ENCODE results near the gene SYNM.

The SYNM gene

DNA sequence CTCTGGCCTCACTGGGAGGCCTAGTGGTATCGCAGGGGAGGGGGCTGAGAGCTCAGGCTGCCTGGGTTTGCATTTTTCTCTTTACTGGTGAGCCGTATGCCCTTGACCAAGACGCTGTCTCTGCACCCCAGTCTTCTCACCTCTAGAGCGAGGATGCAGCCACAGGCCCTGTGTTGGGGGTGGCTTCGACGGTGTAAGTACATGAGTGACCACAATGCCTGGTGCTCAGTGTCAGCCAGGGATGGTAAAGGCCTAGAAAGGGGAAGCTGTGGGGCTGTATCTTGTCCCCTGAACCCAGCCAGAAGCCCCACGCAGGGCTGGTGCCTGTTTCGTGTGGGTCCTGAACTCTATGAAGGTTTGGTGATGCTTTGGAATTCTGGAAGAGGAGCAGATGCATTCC lies 19.8 kb downstream of the SYNM start:
- Histone ChIP-seq H3K27ac (ENCODE audit: low read depth, low read length, severe bottlenecking) (peak overlapping the region; percentile 97), H3K36me3 (ENCODE audit: control insufficient read depth, insufficient read depth, low read length) (peaks cover 46% of the 10 kb centered on the region), H3K4me1 (ENCODE audit: control insufficient read depth, insufficient read depth, low read length, poor library complexity, severe bottlenecking) (peaks cover 63% of the 10 kb centered on the region), H3K9me3 (ENCODE audit: control insufficient read depth, low read length) (no peaks in the 10 kb centered on the region), H3K4me3 (ENCODE audit: extremely low read depth, insufficient read depth, low read length, poor library complexity, severe bottlenecking) (no peak overlapping the region)
- WGBS, 2 experiments (ENCODE audit: insufficient coverage in 2 of 2), result 97 to 100% methylated on average over 3 to 6 of the region's 8 CpGs

DNA sequence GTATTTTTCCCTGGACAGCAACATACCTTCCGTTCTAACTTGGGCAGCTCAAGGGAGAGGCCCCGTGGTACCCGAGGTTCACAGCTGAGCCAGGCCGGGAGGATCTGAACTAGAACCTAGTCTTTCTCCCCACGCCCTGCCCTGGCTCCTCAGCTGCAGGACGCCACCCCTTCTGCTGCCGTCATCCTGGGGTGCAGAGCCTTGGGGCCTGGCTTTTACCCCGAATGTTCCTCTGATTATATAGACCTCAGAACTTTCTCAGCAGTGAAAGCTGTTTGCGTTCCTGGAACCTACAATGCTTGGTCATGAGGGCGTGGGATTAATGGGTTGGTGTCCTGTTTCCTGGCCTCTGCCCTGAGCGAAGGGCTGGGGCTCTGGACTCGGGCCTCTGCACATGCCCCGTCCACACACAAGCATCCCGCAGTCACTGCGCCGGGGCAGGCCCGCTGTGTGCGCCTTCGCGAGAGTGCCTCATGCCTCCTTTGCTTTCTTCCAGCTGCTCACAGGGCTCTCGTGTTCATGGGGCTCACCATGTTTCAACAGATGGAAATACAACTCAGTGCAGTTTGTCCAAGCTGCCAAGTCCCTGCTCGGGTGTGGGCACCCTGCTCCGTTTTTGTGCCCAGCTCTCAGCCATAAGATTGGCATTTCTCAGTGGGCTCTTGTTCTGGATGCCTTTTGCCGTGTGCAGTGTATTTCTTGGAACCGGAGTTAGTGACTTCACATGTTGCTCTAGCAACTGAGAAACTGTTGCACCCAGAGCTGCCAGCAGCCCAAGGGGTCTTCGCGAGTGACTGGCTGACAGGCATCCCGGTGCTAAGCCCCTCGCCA lies 20.4 kb downstream of the SYNM start:
- Histone ChIP-seq H3K4me1 (ENCODE audit: control insufficient read depth, insufficient read depth, low read length, poor library complexity, severe bottlenecking) (peaks cover 61% of the 10 kb centered on the region), H3K4me3 (ENCODE audit: extremely low read depth, insufficient read depth, low read length, poor library complexity, severe bottlenecking) (no peak overlapping the region), H3K27ac (ENCODE audit: low read depth, low read length, severe bottlenecking) (peak overlapping the region; percentile 97), H3K36me3 (ENCODE audit: control insufficient read depth, insufficient read depth, low read length) (peaks cover 46% of the 10 kb centered on the region), H3K9me3 (ENCODE audit: control insufficient read depth, low read length) (no peaks in the 10 kb centered on the region)
- 92 to 93% methylated on average over 26 to 28 of the region's 29 CpGs for WGBS, 2 experiments (ENCODE audit: insufficient coverage in 2 of 2)

DNA sequence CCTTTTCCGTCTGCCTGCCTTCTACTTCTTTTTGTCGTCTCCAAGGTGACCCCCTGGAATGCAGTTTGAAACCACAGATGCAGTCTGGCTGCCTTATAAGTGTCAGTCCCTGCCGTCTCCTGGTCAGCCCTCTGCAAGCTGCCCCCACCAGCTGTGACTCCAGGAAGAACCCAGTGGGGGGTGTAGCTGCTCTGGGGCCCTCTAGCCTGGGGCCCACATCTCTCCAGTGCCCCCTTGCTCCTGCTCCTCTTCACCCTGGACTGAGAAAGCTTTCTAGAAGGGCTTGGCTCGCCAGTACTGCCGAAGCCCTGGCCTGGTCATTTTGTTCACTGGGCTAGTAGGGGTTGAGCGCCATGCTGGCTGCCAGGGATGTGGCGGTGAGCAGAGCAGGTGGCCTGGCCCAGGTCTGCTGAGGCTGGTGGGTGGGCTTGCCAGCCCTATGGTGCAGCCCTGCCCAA lies 21.3 kb downstream of the SYNM start:
- Histone ChIP-seq H3K4me1 (ENCODE audit: control insufficient read depth, insufficient read depth, low read length, poor library complexity, severe bottlenecking) (peaks cover 53% of the 10 kb centered on the region), H3K36me3 (ENCODE audit: control insufficient read depth, insufficient read depth, low read length) (peaks cover 51% of the 10 kb centered on the region), H3K4me3 (ENCODE audit: extremely low read depth, insufficient read depth, low read length, poor library complexity, severe bottlenecking) (no peak overlapping the region), H3K27ac (ENCODE audit: low read depth, low read length, severe bottlenecking) (no peak overlapping the region), H3K9me3 (ENCODE audit: control insufficient read depth, low read length) (no peaks in the 10 kb centered on the region)
- 74 to 77% methylated on average over 6 to 7 of the region's 7 CpGs for WGBS, 2 experiments (ENCODE audit: insufficient coverage in 2 of 2)

DNA sequence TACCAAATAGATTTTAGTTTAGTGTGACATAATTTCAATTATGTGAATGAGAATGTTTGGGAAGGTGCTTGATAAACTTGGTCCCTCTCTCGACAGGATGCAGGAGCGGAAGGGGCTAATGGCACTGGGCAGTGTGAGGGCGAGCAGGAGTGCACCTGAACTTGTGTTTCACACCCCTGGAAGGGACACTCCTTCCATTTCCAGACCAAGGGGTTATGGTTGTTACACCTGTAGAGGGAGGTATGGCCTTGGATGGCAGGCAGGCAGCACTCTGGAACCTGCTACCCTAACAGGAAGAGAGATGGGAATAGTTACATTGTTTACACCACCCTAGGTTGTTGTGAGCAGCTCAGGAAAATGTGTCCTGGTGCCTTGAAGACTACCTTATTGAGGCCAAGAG lies 22.1 kb downstream of the SYNM start:
- H3K27ac ChIP-seq (ENCODE audit: low read depth, low read length, severe bottlenecking), result no peak overlapping the region
- peaks cover 59% of the 10 kb centered on the region for H3K36me3 ChIP-seq (ENCODE audit: control insufficient read depth, insufficient read depth, low read length)
- peaks cover 45% of the 10 kb centered on the region for H3K4me1 ChIP-seq (ENCODE audit: control insufficient read depth, insufficient read depth, low read length, poor library complexity, severe bottlenecking)
- WGBS, 2 experiments (ENCODE audit: insufficient coverage in 2 of 2), result 100% methylated on average over 3 of the region's 3 CpGs
- no peak overlapping the region for H3K4me3 ChIP-seq (ENCODE audit: extremely low read depth, insufficient read depth, low read length, poor library complexity, severe bottlenecking)
- H3K9me3 ChIP-seq (ENCODE audit: control insufficient read depth, low read length), result no peaks in the 10 kb centered on the region

DNA sequence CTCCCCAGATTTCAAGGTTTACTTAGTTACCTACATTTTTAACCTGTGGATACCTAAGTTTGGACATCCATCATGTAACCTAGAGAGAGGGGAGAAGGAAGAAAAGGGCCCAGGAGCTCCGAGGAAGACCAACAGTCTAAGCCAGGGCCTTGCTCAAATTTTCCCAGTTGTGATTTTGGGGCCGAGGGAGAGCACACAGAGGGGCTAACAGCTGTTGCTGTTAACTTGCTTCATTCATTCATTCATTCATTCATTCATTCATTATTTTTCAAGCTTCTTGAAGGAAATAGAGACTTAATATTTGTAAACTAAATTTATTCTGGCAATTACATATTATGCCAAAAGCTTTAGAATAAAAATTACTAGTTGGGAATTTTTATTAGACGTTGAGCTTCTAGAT lies 22.9 kb downstream of the SYNM start:
- no peak overlapping the region for H3K4me3 ChIP-seq (ENCODE audit: extremely low read depth, insufficient read depth, low read length, poor library complexity, severe bottlenecking)
- 89 to 100% methylated on average over 1 to 2 of the region's 3 CpGs for WGBS, 2 experiments (ENCODE audit: insufficient coverage in 2 of 2)
- H3K27ac ChIP-seq (ENCODE audit: low read depth, low read length, severe bottlenecking), result no peak overlapping the region
- peaks cover 67% of the 10 kb centered on the region for H3K36me3 ChIP-seq (ENCODE audit: control insufficient read depth, insufficient read depth, low read length)
- H3K9me3 ChIP-seq (ENCODE audit: control insufficient read depth, low read length), result no peaks in the 10 kb centered on the region
- peaks cover 36% of the 10 kb centered on the region for H3K4me1 ChIP-seq (ENCODE audit: control insufficient read depth, insufficient read depth, low read length, poor library complexity, severe bottlenecking)

DNA sequence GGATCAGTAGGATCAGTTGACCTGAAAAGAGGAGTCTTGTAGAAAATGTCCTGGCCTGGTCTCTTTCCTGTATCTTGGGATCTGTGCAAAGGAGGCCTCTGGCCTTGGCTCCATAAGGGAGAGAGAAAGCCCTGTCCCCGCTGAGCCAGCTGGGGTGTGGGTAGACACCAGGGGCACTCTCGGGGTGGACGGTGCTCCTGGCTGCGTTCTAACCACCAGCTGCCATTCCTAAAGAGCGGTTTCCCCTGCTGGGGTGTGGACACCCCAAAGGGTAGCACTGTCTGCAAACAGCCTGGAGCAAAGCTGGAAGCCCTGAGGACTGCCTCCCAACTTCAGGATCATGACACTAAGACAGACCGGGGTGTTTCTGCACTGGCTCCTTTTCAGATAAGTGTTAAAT lies 23.5 kb downstream of the SYNM start:
- no peak overlapping the region for H3K27ac ChIP-seq (ENCODE audit: low read depth, low read length, severe bottlenecking)
- peaks cover 30% of the 10 kb centered on the region for H3K4me1 ChIP-seq (ENCODE audit: control insufficient read depth, insufficient read depth, low read length, poor library complexity, severe bottlenecking)
- 88 to 97% methylated on average over 5 to 6 of the region's 6 CpGs for WGBS, 2 experiments (ENCODE audit: insufficient coverage in 2 of 2)
- H3K36me3 ChIP-seq (ENCODE audit: control insufficient read depth, insufficient read depth, low read length), result peaks cover 69% of the 10 kb centered on the region
- H3K4me3 ChIP-seq (ENCODE audit: extremely low read depth, insufficient read depth, low read length, poor library complexity, severe bottlenecking), result no peak overlapping the region
- no peaks in the 10 kb centered on the region for H3K9me3 ChIP-seq (ENCODE audit: control insufficient read depth, low read length)

DNA sequence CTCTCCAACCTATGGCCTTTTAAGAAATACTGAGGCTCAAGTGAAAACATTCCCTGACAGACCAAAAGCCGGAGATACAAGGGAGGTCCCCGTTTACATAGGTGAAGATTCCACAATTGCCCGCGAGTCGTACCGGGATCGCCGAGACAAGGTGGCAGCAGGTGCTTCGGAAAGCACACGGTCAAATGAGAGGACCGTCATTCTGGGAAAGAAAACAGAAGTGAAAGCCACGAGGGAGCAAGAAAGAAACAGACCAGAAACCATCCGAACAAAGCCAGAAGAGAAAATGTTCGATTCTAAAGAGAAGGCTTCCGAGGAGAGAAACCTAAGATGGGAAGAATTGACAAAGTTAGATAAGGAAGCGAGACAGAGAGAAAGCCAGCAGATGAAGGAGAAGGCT lies 24.8 kb downstream of the SYNM start:
- peaks cover 80% of the 10 kb centered on the region for H3K36me3 ChIP-seq (ENCODE audit: control insufficient read depth, insufficient read depth, low read length)
- 94 to 98% methylated on average over 16 of the region's 16 CpGs for whole genome bisulfite sequencing, 2 experiments (ENCODE audit: insufficient coverage in 2 of 2)

DNA sequence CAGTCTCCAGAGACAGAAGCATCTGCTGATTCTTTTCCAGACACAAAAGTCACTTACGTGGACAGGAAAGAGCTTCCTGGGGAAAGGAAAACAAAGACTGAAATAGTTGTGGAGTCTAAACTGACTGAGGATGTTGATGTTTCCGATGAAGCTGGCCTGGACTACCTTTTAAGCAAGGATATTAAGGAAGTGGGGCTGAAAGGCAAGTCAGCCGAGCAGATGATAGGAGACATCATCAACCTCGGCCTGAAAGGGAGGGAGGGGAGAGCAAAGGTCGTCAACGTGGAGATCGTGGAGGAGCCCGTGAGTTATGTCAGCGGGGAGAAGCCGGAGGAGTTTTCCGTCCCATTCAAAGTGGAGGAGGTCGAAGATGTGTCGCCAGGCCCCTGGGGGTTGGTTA lies 25.4 kb downstream of the SYNM start:
- Histone ChIP-seq H3K27ac (ENCODE audit: low read depth, low read length, severe bottlenecking) (no peak overlapping the region), H3K4me1 (ENCODE audit: control insufficient read depth, insufficient read depth, low read length, poor library complexity, severe bottlenecking) (peaks cover 14% of the 10 kb centered on the region), H3K9me3 (ENCODE audit: control insufficient read depth, low read length) (no peaks in the 10 kb centered on the region), H3K4me3 (ENCODE audit: extremely low read depth, insufficient read depth, low read length, poor library complexity, severe bottlenecking) (no peak overlapping the region), H3K36me3 (ENCODE audit: control insufficient read depth, insufficient read depth, low read length) (peaks cover 81% of the 10 kb centered on the region)
- 94 to 95% methylated on average over 13 of the region's 13 CpGs for WGBS, 2 experiments (ENCODE audit: insufficient coverage in 2 of 2)

More for the DNA sequence above, 24.8 kb downstream of the SYNM start:
- H3K9me3 ChIP-seq (ENCODE audit: control insufficient read depth, low read length), result no peaks in the 10 kb centered on the region
- H3K4me1 ChIP-seq (ENCODE audit: control insufficient read depth, insufficient read depth, low read length, poor library complexity, severe bottlenecking), result peaks cover 21% of the 10 kb centered on the region
- H3K4me3 ChIP-seq (ENCODE audit: extremely low read depth, insufficient read depth, low read length, poor library complexity, severe bottlenecking), result no peak overlapping the region
- no peak overlapping the region for H3K27ac ChIP-seq (ENCODE audit: low read depth, low read length, severe bottlenecking)

DNA sequence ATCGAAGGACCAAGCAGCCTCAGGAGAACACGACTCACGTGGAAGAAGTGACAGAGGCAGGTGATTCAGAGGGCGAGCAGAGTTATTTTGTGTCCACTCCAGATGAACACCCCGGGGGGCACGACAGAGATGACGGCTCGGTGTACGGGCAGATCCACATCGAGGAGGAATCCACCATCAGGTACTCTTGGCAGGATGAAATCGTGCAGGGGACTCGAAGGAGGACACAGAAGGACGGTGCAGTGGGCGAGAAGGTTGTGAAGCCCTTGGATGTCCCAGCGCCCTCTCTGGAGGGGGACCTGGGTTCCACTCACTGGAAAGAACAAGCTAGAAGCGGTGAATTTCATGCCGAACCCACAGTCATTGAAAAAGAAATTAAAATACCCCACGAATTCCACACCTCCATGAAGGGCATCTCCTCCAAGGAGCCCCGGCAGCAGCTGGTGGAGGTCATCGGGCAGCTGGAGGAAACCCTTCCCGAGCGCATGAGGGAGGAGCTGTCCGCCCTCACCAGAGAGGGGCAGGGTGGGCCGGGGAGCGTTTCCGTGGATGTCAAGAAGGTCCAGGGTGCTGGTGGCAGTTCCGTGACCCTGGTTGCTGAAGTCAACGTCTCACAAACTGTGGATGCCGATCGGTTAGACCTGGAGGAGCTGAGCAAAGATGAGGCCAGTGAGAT lies 26.0 kb downstream of the SYNM start:
- Histone ChIP-seq H3K36me3 (ENCODE audit: control insufficient read depth, insufficient read depth, low read length) (peaks cover 81% of the 10 kb centered on the region), H3K4me1 (ENCODE audit: control insufficient read depth, insufficient read depth, low read length, poor library complexity, severe bottlenecking) (peaks cover 8% of the 10 kb centered on the region), H3K4me3 (ENCODE audit: extremely low read depth, insufficient read depth, low read length, poor library complexity, severe bottlenecking) (no peak overlapping the region), H3K9me3 (ENCODE audit: control insufficient read depth, low read length) (no peaks in the 10 kb centered on the region), H3K27ac (ENCODE audit: low read depth, low read length, severe bottlenecking) (no peak overlapping the region)
- WGBS, 2 experiments (ENCODE audit: insufficient coverage in 2 of 2), result 97 to 98% methylated on average over 27 to 30 of the region's 30 CpGs

DNA sequence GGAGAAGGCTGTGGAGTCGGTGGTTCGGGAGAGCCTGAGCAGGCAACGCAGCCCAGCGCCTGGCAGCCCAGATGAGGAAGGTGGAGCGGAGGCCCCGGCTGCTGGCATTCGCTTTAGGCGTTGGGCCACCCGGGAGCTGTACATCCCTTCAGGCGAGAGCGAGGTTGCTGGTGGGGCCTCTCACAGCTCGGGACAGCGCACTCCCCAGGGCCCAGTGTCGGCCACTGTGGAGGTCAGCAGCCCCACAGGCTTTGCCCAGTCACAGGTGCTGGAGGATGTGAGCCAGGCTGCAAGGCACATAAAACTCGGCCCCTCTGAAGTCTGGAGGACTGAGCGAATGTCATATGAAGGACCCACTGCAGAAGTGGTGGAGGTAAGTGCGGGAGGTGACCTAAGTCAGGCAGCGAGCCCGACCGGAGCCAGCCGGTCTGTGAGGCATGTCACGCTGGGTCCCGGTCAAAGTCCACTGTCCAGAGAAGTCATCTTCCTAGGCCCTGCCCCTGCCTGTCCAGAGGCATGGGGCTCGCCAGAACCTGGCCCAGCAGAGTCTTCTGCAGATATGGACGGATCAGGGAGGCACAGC lies 26.7 kb downstream of the SYNM start:
- Histone ChIP-seq H3K4me1 (ENCODE audit: control insufficient read depth, insufficient read depth, low read length, poor library complexity, severe bottlenecking) (peaks cover 2% of the 10 kb centered on the region), H3K27ac (ENCODE audit: low read depth, low read length, severe bottlenecking) (no peak overlapping the region), H3K4me3 (ENCODE audit: extremely low read depth, insufficient read depth, low read length, poor library complexity, severe bottlenecking) (no peak overlapping the region), H3K9me3 (ENCODE audit: control insufficient read depth, low read length) (no peaks in the 10 kb centered on the region), H3K36me3 (ENCODE audit: control insufficient read depth, insufficient read depth, low read length) (peaks cover 79% of the 10 kb centered on the region)
- 95% methylated on average over 19 to 25 of the region's 25 CpGs for WGBS, 2 experiments (ENCODE audit: insufficient coverage in 2 of 2)

Data from mesodermal cell (in vitro differentiated cells).